HCT116 (cell line): ENCODE results near the gene MSH4. TPM values are rescaled to one million over a fixed set of nuclear protein-coding genes. Genes with fewer than 3 reads are reported as not detected.
A peak's percentile ranks its signal among the peaks of the same experiment; 100 is the strongest.

Source experiments
- ATAC-seq: fragments of 200-7000 bp; cut with Tn5 transposase; 2 replicates; pipeline ENCODE4 v1.9.1; 2020; ENCODE audit warnings: mild to moderate bottlenecking, moderate library complexity
- BruUV-seq: library from RNA; stranded (reverse); fragments of 400-500 nt; replicated peaks from 2 replicates; lab custom pipeline; 2021; lab: Mats Ljungman, UMichigan
- CTCF ChIA-PET: fragments of 300-600 bp; sonication (Branson Sonifier 250); formaldehyde crosslinking; loops from one replicate; lab custom pipeline; 2021; ENCODE audit warnings: antibody characterized with exemption; lab: Charles Lee
- POLR2A ChIA-PET: fragments of 300-600, 350-600 bp; sonication (Branson Sonifier 250); formaldehyde crosslinking; loops from one replicate; lab custom pipeline; 2021; ENCODE audit warnings: antibody characterized with exemption; lab: Charles Lee
- RAD21 ChIA-PET, 2 experiments: fragments of 300-600 bp; sonication (Branson Sonifier 250); formaldehyde crosslinking; loops; one replicate each; lab custom pipeline; 2023; ENCODE audit warnings: low total read pairs in 2 of 2; ENCODE audit not compliant: uncharacterized antibody in 2 of 2, unreplicated experiment in 2 of 2, low non-redundant PET in 1 of 2; lab: Charles Lee
- DNase-seq: peaks from one replicate; pipeline ENCODE4 v3.0.0-alpha.2; 2010; ENCODE audit warnings: low read depth, low spot score
- H2AFZ ChIP-seq: fragments of 200-600 bp; shearing (Covaris generic), sonication (generic); 2 replicates; pipeline ENCODE4 v1.6.1; 2017; ENCODE audit warnings: low read depth, mixed run types, mixed read lengths, antibody characterized with exemption, low read length; ENCODE audit not compliant: poor library complexity, severe bottlenecking
- H3K27ac ChIP-seq: 2 replicates; pipeline ENCODE4 v1.5.1; 2012; ENCODE audit warnings: low read depth, low read length
- H3K27me3 ChIP-seq: fragments of 200-600 bp; sonication (generic); 2 replicates; pipeline ENCODE4 v1.6.1; 2016; ENCODE audit warnings: mixed run types, low read length, mixed read lengths; ENCODE audit not compliant: insufficient read depth
- H3K36me3 ChIP-seq, 2 experiments: fragments of 200-500 bp in 1 of 2; fragments of 200-600 bp in 1 of 2; sonication (Bioruptor generic) in 1 of 2; sonication (generic) in 1 of 2; 2 replicates each; pipeline versions ENCODE4 v1.5.1 to v1.6.1; 2014 to 2016; ENCODE audit warnings: low read length in 2 of 2, inconsistent platforms in 1 of 2, mixed read lengths in 1 of 2, mixed run types in 1 of 2; ENCODE audit not compliant: insufficient read depth in 2 of 2, control insufficient read depth in 1 of 2
- H3K4me1 ChIP-seq, 2 experiments: fragments of 200-600 bp in 1 of 2; sonication (generic) in 1 of 2; 2 replicates each; pipeline versions ENCODE4 v1.5.1 to v1.6.1; 2012 to 2017; ENCODE audit warnings: low read length in 2 of 2, inconsistent platforms in 1 of 2, mild to moderate bottlenecking in 1 of 2, mixed read lengths in 1 of 2, mixed run types in 1 of 2, moderate library complexity in 1 of 2; ENCODE audit not compliant: insufficient read depth in 2 of 2, control insufficient read depth in 1 of 2
- H3K4me2 ChIP-seq: fragments of 200-600 bp; sonication (generic); 2 replicates; pipeline ENCODE4 v1.6.1; 2017; ENCODE audit warnings: mixed run types, low read length, mixed read lengths
- H3K4me3 ChIP-seq, 2 experiments: fragments of 200-600 bp in 1 of 2; sonication (generic) in 1 of 2; replicated peaks in 1 of 2; 2 replicates each; pipeline ENCODE4 v1.5.1; 2011 to 2016; ENCODE audit warnings: low read length in 2 of 2, control low read depth in 1 of 2, low read depth in 1 of 2, mild to moderate bottlenecking in 1 of 2, mixed read lengths in 1 of 2, mixed run types in 1 of 2
- H3K79me2 ChIP-seq: fragments of 200-600 bp; sonication (generic); 2 replicates; pipeline ENCODE4 v1.6.1; 2017; ENCODE audit warnings: mild to moderate bottlenecking, mixed run types, low read length, moderate library complexity, mixed read lengths; ENCODE audit not compliant: insufficient read depth
- H3K9ac ChIP-seq: fragments of 200-600 bp; sonication (generic); 2 replicates; pipeline ENCODE4 v1.6.1; 2016; ENCODE audit warnings: low read length, mixed read lengths
- H3K9me2 ChIP-seq: fragments of 200-600 bp; sonication (generic), shearing (Covaris generic); 2 replicates; pipeline ENCODE4 v1.6.1; 2017; ENCODE audit warnings: mixed run types, mild to moderate bottlenecking, moderate library complexity; ENCODE audit not compliant: insufficient read depth
- H3K9me3 ChIP-seq, 2 experiments: fragments of 200-500 bp in 1 of 2; fragments of 200-600 bp in 1 of 2; sonication (Bioruptor generic) in 1 of 2; sonication (generic) in 1 of 2; 2 replicates each; pipeline ENCODE4 v1.6.1; 2014 to 2017; ENCODE audit warnings: low read length in 2 of 2, mixed read lengths in 2 of 2, inconsistent platforms in 1 of 2, low read depth in 1 of 2, mild to moderate bottlenecking in 1 of 2, mixed run types in 1 of 2, moderate library complexity in 1 of 2; ENCODE audit not compliant: control insufficient read depth in 1 of 2, insufficient read depth in 1 of 2
- H4K20me1 ChIP-seq: fragments of 200-600 bp; sonication (generic), shearing (Covaris generic); 2 replicates; pipeline ENCODE4 v1.6.1; 2017; ENCODE audit warnings: mixed run types, mild to moderate bottlenecking, moderate library complexity; ENCODE audit not compliant: insufficient read depth
- ATF3 ChIP-seq: IDR thresholded peaks from 2 replicates; pipeline ENCODE4 v1.6.1; 2012
- CBX3 ChIP-seq: IDR thresholded peaks from 2 replicates; pipeline ENCODE4 v1.6.1; 2012; ENCODE audit warnings: low read depth
- CEBPB ChIP-seq: IDR thresholded peaks from 2 replicates; pipeline ENCODE4 v1.6.1; 2012; ENCODE audit warnings: low read depth
- CTCF ChIP-seq, 3 experiments: fragments of 200-600 bp in 1 of 3; sonication (generic) in 1 of 3; IDR thresholded peaks in 2 of 3; conservative IDR thresholded peaks in 1 of 3; 2 replicates each; pipeline ENCODE4 v1.5.1; 2012 to 2017; ENCODE audit warnings: low read depth in 2 of 3, low read length in 2 of 3, antibody characterized with exemption in 1 of 3, borderline replicate concordance in 1 of 3, control low read depth in 1 of 3, mild to moderate bottlenecking in 1 of 3, mixed read lengths in 1 of 3, mixed run types in 1 of 3, moderate library complexity in 1 of 3; ENCODE audit not compliant: insufficient read depth in 1 of 3
- JUND ChIP-seq: IDR thresholded peaks from 2 replicates; pipeline ENCODE4 v1.6.1; 2012
- POLR2AphosphoS5 ChIP-seq: IDR thresholded peaks from 2 replicates; pipeline ENCODE4 v1.6.1; 2011; ENCODE audit warnings: mild to moderate bottlenecking, low read depth, low read length, moderate library complexity
- SIN3A ChIP-seq: IDR thresholded peaks from 2 replicates; pipeline ENCODE4 v1.6.1; 2012; ENCODE audit warnings: low read depth
- SP1 ChIP-seq: IDR thresholded peaks from 2 replicates; pipeline ENCODE4 v1.6.1; 2012; ENCODE audit warnings: low read depth
- ZNF274 ChIP-seq: fragments of 200-500 bp; sonication (Bioruptor generic); IDR thresholded peaks from 2 replicates; pipeline ENCODE4 v1.6.1; 2014; ENCODE audit warnings: mild to moderate bottlenecking, low read depth, low read length, inconsistent platforms
- intact Hi-C: fragments of 100-400 bp; cut with micrococcal nuclease; formaldehyde crosslinking; loops from 2 replicates; pipeline ENCODE4 v1.10.0; 2022
- total RNA-seq: library from RNA; stranded (reverse); gene quantifications from one replicate; pipeline ENCODE4 v1.2.1, GENCODE V29; 2021; ENCODE audit not compliant: unreplicated experiment
- TF ChIP-seq, protein P1 (sequence below): IDR thresholded peaks from 2 replicates; pipeline ENCODE4 v1.6.1; 2012; ENCODE audit warnings: low read depth
- TF ChIP-seq, protein P2 (sequence below): IDR thresholded peaks from 2 replicates; pipeline ENCODE4 v1.6.1; 2012

Gene MSH4
- total RNA-seq, 1 experiment from 2014 or later: 1.7 TPM

DNA sequence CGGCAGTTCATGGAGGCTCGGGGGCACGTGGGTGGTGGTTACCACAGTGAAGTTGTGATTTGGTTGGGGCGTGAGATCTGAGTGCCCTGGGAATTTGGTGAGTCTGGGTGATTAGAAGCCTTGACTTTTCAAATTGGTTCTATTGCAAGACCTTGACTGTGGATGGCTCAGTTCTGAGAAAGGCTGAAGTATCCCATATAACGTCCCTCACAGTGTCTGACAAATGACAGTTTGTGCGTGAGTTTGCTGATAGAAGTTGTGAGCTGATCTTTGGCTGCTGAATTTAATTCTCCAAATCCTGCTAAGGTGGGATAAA lies 549 bp downstream of the MSH4 start:
- peak; percentile 43; the same call in 1 of the 2 replicates for TF ChIP-seq JUND
- TF ChIP-seq SIN3A: 0 out of 2 replicates have a peak, but pooled peaks have one; percentile 44
- TF ChIP-seq SP1: no peak
- TF ChIP-seq POLR2AphosphoS5: peak; percentile 7; the same call in 1 of the 2 replicates
- Histone ChIP-seq H3K36me3 (peaks cover 34 to 43% of the 10 kb centered on the region in 2 experiments), H3K27me3 (no peaks in the 10 kb centered on the region), H3K9me3 (no peaks in the 10 kb centered on the region), H3K27ac (no peak overlapping the region), H3K4me1 (no peaks in the 10 kb centered on the region), H3K4me2 (no peak overlapping the region), H3K79me2 (peaks cover 21% of the 10 kb centered on the region), H3K4me3 (no peak overlapping the region), H2AFZ (no peak overlapping the region), H3K9me2 (no peaks in the 10 kb centered on the region), H4K20me1 (peaks cover 54% of the 10 kb centered on the region), H3K9ac (no peak overlapping the region; the same call in 1 of the 2 replicates)
- no peak for DNase-seq
- RAD21 ChIA-PET: no interaction called here
- BruUV-seq: no TSS peak
- CTCF ChIA-PET: no interaction called here
- POLR2A ChIA-PET: interaction anchor here (1.1 kb wide), 1 partner anchor 11 kb away, joined by 4 read pairs; the partner anchor contains the start of gene RABGGTB
- intact Hi-C loops: no loop called here
- ATAC-seq: no peak

GRCh38 chr1:75797606-75798216 lies 1.0 kb downstream of the MSH4 start:
- BruUV-seq: no TSS peak
- ChIA-PET POLR2A (no interaction called here), CTCF (no interaction called here), RAD21 (no interaction called here)
- Histone ChIP-seq H4K20me1 (peaks cover 49% of the 10 kb centered on the region), H3K4me2 (no peak overlapping the region), H3K4me3 (no peak overlapping the region), H3K27ac (no peak overlapping the region), H3K9me2 (no peaks in the 10 kb centered on the region), H2AFZ (no peak overlapping the region), H3K4me1 (no peaks in the 10 kb centered on the region), H3K9me3 (no peaks in the 10 kb centered on the region), H3K79me2 (peaks cover 17% of the 10 kb centered on the region), H3K36me3 (peaks cover 30 to 39% of the 10 kb centered on the region in 2 experiments; a peak in 3 of 4 replicates), H3K27me3 (no peaks in the 10 kb centered on the region), H3K9ac (no peak overlapping the region)
- TF ChIP-seq CTCF (IDR thresholded peaks at IDR 0.05 in 2 of 3, conservative IDR thresholded peaks at IDR 0.05 in 1 of 3; ENCODE audit: borderline replicate concordance in 1 of 3, insufficient read depth in 1 of 3, low read depth in 2 of 3, low read length in 2 of 3): no peak
- no peak for TF ChIP-seq ATF3
- TF ChIP-seq CEBPB: no peak
- TF ChIP-seq ZNF274: no peak
- TF ChIP-seq, protein P1, sequence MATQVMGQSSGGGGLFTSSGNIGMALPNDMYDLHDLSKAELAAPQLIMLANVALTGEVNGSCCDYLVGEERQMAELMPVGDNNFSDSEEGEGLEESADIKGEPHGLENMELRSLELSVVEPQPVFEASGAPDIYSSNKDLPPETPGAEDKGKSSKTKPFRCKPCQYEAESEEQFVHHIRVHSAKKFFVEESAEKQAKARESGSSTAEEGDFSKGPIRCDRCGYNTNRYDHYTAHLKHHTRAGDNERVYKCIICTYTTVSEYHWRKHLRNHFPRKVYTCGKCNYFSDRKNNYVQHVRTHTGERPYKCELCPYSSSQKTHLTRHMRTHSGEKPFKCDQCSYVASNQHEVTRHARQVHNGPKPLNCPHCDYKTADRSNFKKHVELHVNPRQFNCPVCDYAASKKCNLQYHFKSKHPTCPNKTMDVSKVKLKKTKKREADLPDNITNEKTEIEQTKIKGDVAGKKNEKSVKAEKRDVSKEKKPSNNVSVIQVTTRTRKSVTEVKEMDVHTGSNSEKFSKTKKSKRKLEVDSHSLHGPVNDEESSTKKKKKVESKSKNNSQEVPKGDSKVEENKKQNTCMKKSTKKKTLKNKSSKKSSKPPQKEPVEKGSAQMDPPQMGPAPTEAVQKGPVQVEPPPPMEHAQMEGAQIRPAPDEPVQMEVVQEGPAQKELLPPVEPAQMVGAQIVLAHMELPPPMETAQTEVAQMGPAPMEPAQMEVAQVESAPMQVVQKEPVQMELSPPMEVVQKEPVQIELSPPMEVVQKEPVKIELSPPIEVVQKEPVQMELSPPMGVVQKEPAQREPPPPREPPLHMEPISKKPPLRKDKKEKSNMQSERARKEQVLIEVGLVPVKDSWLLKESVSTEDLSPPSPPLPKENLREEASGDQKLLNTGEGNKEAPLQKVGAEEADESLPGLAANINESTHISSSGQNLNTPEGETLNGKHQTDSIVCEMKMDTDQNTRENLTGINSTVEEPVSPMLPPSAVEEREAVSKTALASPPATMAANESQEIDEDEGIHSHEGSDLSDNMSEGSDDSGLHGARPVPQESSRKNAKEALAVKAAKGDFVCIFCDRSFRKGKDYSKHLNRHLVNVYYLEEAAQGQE: no peak
- TF ChIP-seq, protein P2, sequence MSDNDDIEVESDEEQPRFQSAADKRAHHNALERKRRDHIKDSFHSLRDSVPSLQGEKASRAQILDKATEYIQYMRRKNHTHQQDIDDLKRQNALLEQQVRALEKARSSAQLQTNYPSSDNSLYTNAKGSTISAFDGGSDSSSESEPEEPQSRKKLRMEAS: no peak
- no peak for TF ChIP-seq SP1
- TF ChIP-seq CBX3: no peak
- intact Hi-C loops: no loop called here
- DNase-seq (no peak), ATAC-seq (peak; percentile 29)
